SK-N-SH (cell line): ENCODE results near the gene DUSP5. TPM values are rescaled to one million over a fixed set of nuclear protein-coding genes. Genes with fewer than 3 reads are reported as not detected.

ENCODE experiments used
- CTCF ChIA-PET: fragments of 300-600, 350-600 bp; formaldehyde crosslinking; extraction: SDS; loops from one replicate; lab custom pipeline; 2021; lab: Yijun Ruan, JAX
- POLR2A ChIA-PET: fragments of 350-600 bp; sonication (Branson Sonifier 250); formaldehyde crosslinking; extraction: SDS; loops from one replicate; lab custom pipeline; 2020; ENCODE audit warnings: antibody characterized with exemption, inconsistent platforms; lab: Yijun Ruan, JAX
- DNase-seq: peaks from one replicate; pipeline ENCODE4 v3.0.0; 2012
- H2AFZ ChIP-seq: fragments of 200-600 bp; sonication (generic); 2 replicates; pipeline ENCODE4 v1.8.1; 2016; ENCODE audit warnings: antibody characterized with exemption, mild to moderate bottlenecking, low read depth
- H3F3A ChIP-seq: fragments of 200-600 bp; sonication (generic); replicated peaks from 2 replicates; pipeline ENCODE3; 2016; ENCODE audit warnings: antibody characterized with exemption, mild to moderate bottlenecking; ENCODE audit not compliant: insufficient read depth
- H3K27ac ChIP-seq, 2 experiments: fragments of 200-500 bp in 1 of 2; fragments of 200-600 bp in 1 of 2; sonication (Bioruptor generic) in 1 of 2; sonication (generic), shearing (Covaris generic) in 1 of 2; 2 replicates each; pipeline versions ENCODE4 v1.5.1 to v1.6.1; 2014 to 2016; ENCODE audit warnings: low read depth in 2 of 2, inconsistent platforms in 1 of 2, low read length in 1 of 2, mild to moderate bottlenecking in 1 of 2, mixed read lengths in 1 of 2
- H3K27me3 ChIP-seq: fragments of 200-600 bp; sonication (generic), shearing (Covaris generic); 2 replicates; pipeline ENCODE4 v1.6.1; 2016; ENCODE audit warnings: mixed run types; ENCODE audit not compliant: insufficient read depth
- H3K36me3 ChIP-seq, 2 experiments: fragments of 200-500 bp in 1 of 2; fragments of 200-600 bp in 1 of 2; sonication (Bioruptor generic) in 1 of 2; sonication (generic) in 1 of 2; replicated peaks in 1 of 2; 2 replicates each; pipeline versions ENCODE3 to v1.5.1; 2014 to 2016; ENCODE audit warnings: low read length in 1 of 2, mild to moderate bottlenecking in 1 of 2; ENCODE audit not compliant: insufficient read depth in 2 of 2, control insufficient read depth in 1 of 2
- H3K4me1 ChIP-seq, 2 experiments: fragments of 200-500 bp in 1 of 2; fragments of 200-600 bp in 1 of 2; sonication (Bioruptor generic) in 1 of 2; sonication (generic), shearing (Covaris generic) in 1 of 2; 2 replicates each; pipeline versions ENCODE4 v1.5.1 to v1.6.1; 2014 to 2016; ENCODE audit warnings: low read depth in 1 of 2, low read length in 1 of 2, mixed run types in 1 of 2; ENCODE audit not compliant: insufficient read depth in 2 of 2, control insufficient read depth in 1 of 2
- H3K4me2 ChIP-seq: fragments of 200-600 bp; sonication (generic), shearing (Covaris generic); 2 replicates; pipeline ENCODE4 v1.6.1; 2017; ENCODE audit warnings: mixed run types
- H3K4me3 ChIP-seq, 2 experiments: fragments of 200-500 bp in 1 of 2; fragments of 200-600 bp in 1 of 2; sonication (Bioruptor generic) in 1 of 2; sonication (generic), shearing (Covaris generic) in 1 of 2; 2 replicates each; pipeline versions ENCODE4 v1.5.1 to v1.8.1; 2014 to 2016; ENCODE audit warnings: low read depth in 2 of 2, inconsistent platforms in 1 of 2, low read length in 1 of 2, mild to moderate bottlenecking in 1 of 2, mixed read lengths in 1 of 2, moderate library complexity in 1 of 2
- H3K79me2 ChIP-seq: fragments of 200-600 bp; sonication (generic); 2 replicates; pipeline ENCODE4 v1.8.1; 2017; ENCODE audit warnings: mild to moderate bottlenecking; ENCODE audit not compliant: insufficient read depth
- H3K9ac ChIP-seq: fragments of 200-600 bp; sonication (generic); 2 replicates; pipeline ENCODE4 v1.6.1; 2017; ENCODE audit warnings: mixed run types
- H3K9me2 ChIP-seq: fragments of 200-600 bp; sonication (generic); 2 replicates; pipeline ENCODE4 v1.6.1; 2017; ENCODE audit warnings: mixed run types
- H3K9me3 ChIP-seq: fragments of 200-600 bp; sonication (generic); 2 replicates; pipeline ENCODE4 v1.6.1; 2017; ENCODE audit warnings: mixed run types, mild to moderate bottlenecking, moderate library complexity
- H4K20me1 ChIP-seq: fragments of 200-600 bp; sonication (generic); 2 replicates; pipeline ENCODE4 v1.6.1; 2017; ENCODE audit warnings: mild to moderate bottlenecking, mixed run types; ENCODE audit not compliant: insufficient read depth
- CTCF ChIP-seq: fragments of 200-600 bp; sonication (generic); IDR thresholded peaks from 2 replicates; pipeline ENCODE4 v1.6.1; 2017; ENCODE audit warnings: antibody characterized with exemption, mild to moderate bottlenecking, moderate library complexity
- EP300 ChIP-seq, 2 experiments: IDR thresholded peaks; 2 replicates each; pipeline versions ENCODE4 v1.4.0 to v1.6.1; 2012; ENCODE audit warnings: borderline replicate concordance in 1 of 2, low read depth in 1 of 2, low read length in 1 of 2
- EZH2phosphoT487 ChIP-seq: fragments of 200-600 bp; sonication (generic); IDR thresholded peaks from 2 replicates; pipeline ENCODE4 v1.6.1; 2017; ENCODE audit warnings: low read depth, mixed run types, mild to moderate bottlenecking, antibody characterized with exemption, moderate library complexity, borderline replicate concordance
- GABPA ChIP-seq: IDR thresholded peaks from 2 replicates; pipeline ENCODE4 v1.4.0; 2012; ENCODE audit warnings: low read depth, mild to moderate bottlenecking
- GATA2 ChIP-seq: sonication (generic); formaldehyde crosslinking; IDR thresholded peaks from 2 replicates; pipeline ENCODE4 v1.5.0; 2020; ENCODE audit warnings: mild to moderate bottlenecking, missing genetic modification reagents
- JUND ChIP-seq: IDR thresholded peaks from 2 replicates; pipeline ENCODE4 v1.4.0; 2012
- MEF2A ChIP-seq: IDR thresholded peaks from 2 replicates; pipeline ENCODE4 v1.4.0; 2012; ENCODE audit warnings: low read depth, borderline replicate concordance
- NRF1 ChIP-seq: IDR thresholded peaks from 2 replicates; pipeline ENCODE4 v1.6.1; 2012; ENCODE audit warnings: low read depth, mild to moderate bottlenecking, low read length
- POLR2AphosphoS5 ChIP-seq: IDR thresholded peaks from 2 replicates; pipeline ENCODE4 v1.6.1; 2012; ENCODE audit warnings: low read depth, low read length
- RAD21 ChIP-seq: IDR thresholded peaks from 2 replicates; pipeline ENCODE4 v1.6.1; 2012; ENCODE audit warnings: mild to moderate bottlenecking, low read length
- REST ChIP-seq: IDR thresholded peaks from 2 replicates; pipeline ENCODE4 v1.6.1; 2012; ENCODE audit warnings: mild to moderate bottlenecking, low read depth, low read length, moderate library complexity
- RFX5 ChIP-seq: IDR thresholded peaks from 2 replicates; pipeline ENCODE4 v1.6.1; 2012; ENCODE audit warnings: mild to moderate bottlenecking, improper control_type of control experiment, low read length
- TAF1 ChIP-seq: IDR thresholded peaks from 2 replicates; pipeline ENCODE4 v1.6.1; 2012; ENCODE audit warnings: low read depth, mild to moderate bottlenecking, low read length, moderate library complexity, borderline replicate concordance
- TCF12 ChIP-seq: IDR thresholded peaks from 2 replicates; pipeline ENCODE4 v1.4.0; 2012
- TEAD4 ChIP-seq: IDR thresholded peaks from 2 replicates; pipeline ENCODE4 v1.4.0; 2012; ENCODE audit warnings: mild to moderate bottlenecking, borderline replicate concordance; ENCODE audit not compliant: insufficient read depth
- WGBS: methylation state at CpG from one replicate; pipeline ENCODE4 v1.1.6; 2017; ENCODE audit warnings: low lambda C conversion rate; 5-methylcytosine and 5-hydroxymethylcytosine counted together
- polyA plus RNA-seq, 3 experiments: library from polyadenylated mRNA; depleted of rRNA; stranded (reverse); fragments of >200 nt; gene quantifications; 2 replicates each; pipeline ENCODE4 v1.2.3, GENCODE V29; 2012

Gene DUSP5
- polyA plus RNA-seq, 1 of the 3 experiments (the other 2 are of a cell fraction) = 52.0 TPM

GRCh38 chr10:110497438-110498086, at the start of gene DUSP5 (continued):
- TF ChIP-seq CTCF = no peak
- TF ChIP-seq MEF2A = no peak
- peak; percentile 37 for TF ChIP-seq GABPA
- peak; percentile 85 for TF ChIP-seq TAF1
- TF ChIP-seq REST = 0 out of 2 replicates have a peak, but pooled peaks have one; percentile 28
- no peak; a peak in 1 of 4 replicates for TF ChIP-seq EP300 (IDR thresholded peaks at IDR 0.05; ENCODE audit: borderline replicate concordance in 1 of 2, low read depth in 1 of 2, low read length in 1 of 2)

GRCh38 chr10:110448682-110449418, 48.9 kb upstream of the DUSP5 start:
- Histone ChIP-seq H3K9me3 (no peaks in the 10 kb centered on the region), H3K27ac (no peak overlapping the region), H3F3A (peaks cover 17% of the 10 kb centered on the region), H3K9ac (no peak overlapping the region), H3K4me3 (no peak overlapping the region), H3K4me1 (peaks cover 10 to 11% of the 10 kb centered on the region in 2 experiments; a peak in 1 of 4 replicates), H2AFZ (no peak overlapping the region), H3K27me3 (no peaks in the 10 kb centered on the region), H3K4me2 (no peak overlapping the region), H4K20me1 (no peaks in the 10 kb centered on the region), H3K9me2 (no peaks in the 10 kb centered on the region), H3K36me3 (no peaks in the 10 kb centered on the region), H3K79me2 (no peaks in the 10 kb centered on the region)
- WGBS = 100% methylated on average over 3 of the region's 3 CpGs
- TF ChIP-seq NRF1 = no peak
- TF ChIP-seq TEAD4 = no peak
- no peak for TF ChIP-seq TCF12
- no peak for TF ChIP-seq GABPA
- TF ChIP-seq EZH2phosphoT487 = no peak
- no peak for TF ChIP-seq GATA2 (CRISPR knock-in tag)
- no peak for TF ChIP-seq POLR2AphosphoS5
- no peak for TF ChIP-seq JUND
- no peak for TF ChIP-seq REST
- no peak for TF ChIP-seq RAD21
- TF ChIP-seq TAF1 = no peak
- TF ChIP-seq RFX5 = no peak
- ChIA-PET POLR2A (no interaction called here), CTCF (no interaction called here)
- DNase-seq = no peak
